Epidermal melanocyte (primary cell): Measurements from ENCODE around the gene ST6GALNAC3.
"Not testable (repeated sequence)": the region's sequence is repeated elsewhere in the genome, so short reads cannot be mapped to it uniquely, and the experiment has no call there.

Experiments
- DNase-seq: peaks from one replicate; pipeline ENCODE4 v3.0.0; 2011; ENCODE audit warnings: low spot score; ENCODE audit not compliant: insufficient read length

ST6GALNAC3 gene

DNA sequence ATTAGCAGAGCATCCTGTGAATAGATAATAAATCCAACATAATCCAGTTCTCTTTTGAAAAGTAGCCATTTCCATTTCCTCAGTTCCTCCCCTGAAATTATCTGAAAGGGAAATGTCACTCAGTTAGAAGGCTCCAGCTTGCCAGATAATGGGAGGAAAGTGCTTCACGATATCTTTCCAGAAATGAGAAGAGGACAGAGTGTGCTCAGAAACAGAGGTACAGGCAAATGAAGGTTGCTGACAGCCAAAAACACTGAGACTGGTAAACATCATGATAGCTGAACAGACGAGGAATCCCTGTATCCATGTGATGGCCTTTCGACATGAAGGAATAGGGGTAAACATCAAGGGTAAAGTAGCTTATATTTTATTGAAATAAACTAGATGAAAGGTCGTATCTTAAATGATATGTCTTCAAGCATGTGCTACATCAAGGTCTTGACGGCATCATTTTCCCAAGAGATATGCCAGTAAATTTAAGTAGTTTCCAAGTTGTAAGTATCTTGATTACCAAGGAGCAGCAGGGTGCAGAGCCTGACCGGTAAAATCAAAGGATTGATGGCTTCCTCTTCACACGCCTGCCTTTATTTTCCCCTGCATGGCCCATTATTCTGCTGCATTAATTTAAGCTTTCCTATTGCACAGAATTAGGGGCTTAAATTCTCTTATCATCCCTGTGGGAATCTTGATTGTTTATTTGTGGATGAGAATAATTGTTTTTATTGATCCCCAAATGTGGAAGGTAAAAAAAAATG is 548.4 kb downstream of the ST6GALNAC3 start:
- DNase-seq, result no peak

DNA sequence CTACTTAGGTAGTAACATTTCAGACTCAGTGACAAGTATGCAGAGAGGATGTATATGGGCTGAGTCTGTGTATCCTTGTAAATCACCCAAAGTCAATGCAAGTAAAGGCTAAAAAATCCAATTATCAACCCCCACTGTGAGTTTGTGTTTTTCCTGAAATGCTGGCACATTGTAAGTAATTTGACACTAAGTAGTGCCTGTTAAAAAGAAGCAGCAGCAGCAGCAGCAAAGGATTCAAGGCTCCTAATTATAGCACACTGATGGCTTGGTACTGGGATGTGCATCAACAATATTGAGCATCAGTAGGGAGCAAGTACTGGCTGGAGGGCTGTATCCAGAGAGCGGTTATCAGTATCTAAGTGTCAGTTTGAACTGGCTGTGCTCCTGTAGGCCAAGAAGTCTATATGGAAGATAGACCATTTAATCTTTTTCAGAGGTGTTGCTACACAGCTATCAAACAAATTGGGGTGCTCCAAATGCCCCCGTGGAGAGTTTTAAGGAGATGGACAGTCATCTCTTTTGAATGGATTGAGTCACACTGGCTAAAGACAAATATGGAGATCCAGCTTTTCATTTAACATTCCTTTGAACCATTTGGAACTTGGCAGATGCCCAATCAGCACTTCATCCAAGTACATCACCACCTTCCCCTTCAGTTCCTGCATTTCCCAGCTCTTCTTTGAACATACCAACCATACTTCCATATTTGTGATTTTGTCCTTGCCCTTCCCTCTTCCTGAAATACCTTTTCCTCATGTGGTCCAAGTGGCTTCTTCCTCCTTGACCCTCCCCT is 551.5 kb downstream of the ST6GALNAC3 start:
- no peak for DNase-seq

DNA sequence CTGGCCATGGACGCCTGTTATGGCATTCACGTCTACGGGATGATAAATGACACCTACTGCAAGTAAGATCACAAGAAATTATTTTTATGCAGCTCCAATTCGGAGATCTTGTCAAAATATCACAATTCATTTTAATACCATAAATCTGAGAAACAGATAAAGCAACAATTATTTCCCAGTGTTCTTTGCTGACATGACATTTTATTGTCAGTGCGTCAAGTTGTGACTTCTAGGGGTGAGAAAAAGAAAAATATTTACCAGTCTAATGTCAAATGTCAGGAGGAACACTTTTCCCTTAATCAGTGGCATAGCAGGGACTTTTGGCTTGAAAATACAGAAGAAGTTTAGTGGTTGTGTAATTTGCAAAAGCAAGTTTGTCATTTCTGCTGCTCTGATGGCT is 553.0 kb downstream of the ST6GALNAC3 start:
- DNase-seq, result no peak

DNA sequence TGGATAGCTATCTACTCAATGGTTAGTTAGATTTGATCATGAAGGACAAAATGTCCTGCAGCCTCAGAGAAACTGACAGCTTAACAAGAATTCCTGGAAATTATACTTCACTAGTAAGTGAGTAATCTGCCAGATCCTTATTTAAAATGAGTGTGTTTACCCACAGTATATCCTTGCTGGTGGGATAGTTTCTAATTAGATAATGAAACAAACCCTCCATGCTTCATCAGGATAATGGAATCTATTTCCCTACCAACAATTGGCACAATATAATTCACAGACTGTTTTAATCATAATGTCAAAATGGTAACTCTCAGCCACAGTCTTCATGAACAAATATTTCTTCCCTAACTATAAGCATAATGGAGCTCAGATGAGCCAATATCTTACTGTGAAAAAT is 553.4 kb downstream of the ST6GALNAC3 start:
- no peak for DNase-seq

DNA sequence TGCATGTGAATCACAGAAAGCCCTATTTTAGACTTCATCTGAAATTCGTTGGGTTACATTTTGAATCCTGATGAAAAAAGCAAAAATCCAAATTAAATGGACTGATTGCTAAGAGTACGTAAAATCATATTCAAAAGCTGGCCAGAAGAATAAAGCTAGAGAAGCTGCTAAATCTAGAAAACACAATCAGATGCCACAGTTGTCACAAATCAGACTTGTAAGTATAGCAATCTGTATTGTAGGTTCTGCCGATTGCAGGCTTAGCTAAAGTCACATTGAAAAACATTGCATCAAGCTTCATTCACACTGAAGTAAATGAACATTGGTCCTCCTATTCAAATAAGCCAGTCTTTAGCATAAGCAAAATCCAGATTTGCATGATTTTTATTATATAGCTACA is 557.6 kb downstream of the ST6GALNAC3 start:
- DNase-seq, result no peak

DNA sequence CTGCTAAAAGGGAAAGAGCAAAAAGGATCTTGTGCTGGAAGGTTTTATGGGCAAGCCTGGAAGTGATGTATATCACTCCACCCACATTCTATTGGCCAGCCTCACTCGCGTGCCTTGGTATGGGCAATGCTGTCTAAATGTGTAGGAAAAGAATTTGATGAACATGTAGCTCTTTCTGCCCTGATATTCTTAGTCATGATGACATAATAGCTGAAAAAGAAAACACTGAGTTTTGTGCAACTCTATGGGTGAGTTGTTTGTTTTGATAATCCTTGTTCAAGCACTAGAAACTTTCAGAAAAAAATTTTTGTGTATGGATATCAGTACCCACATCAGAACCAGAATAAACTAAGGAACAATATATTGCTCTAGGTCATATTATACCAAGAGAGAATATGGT is 561.2 kb downstream of the ST6GALNAC3 start:
- no peak for DNase-seq

DNA sequence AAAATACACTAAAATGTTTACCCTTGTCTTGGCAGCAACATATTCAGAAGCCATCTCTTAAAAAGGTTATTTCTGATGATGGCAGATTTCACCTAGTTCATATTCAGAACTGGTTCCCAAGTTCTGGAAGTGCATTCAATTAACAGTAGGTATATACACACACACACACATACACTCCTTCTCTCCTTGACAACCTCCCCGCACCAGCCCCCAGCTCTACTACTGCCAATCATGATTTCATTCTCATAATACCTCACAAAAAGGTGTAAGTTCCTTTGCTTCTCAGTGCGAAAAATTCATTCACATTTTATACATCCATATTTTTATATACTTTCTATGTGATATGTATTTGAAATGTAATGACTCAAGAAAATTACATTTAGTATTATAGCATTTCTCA is 564.6 kb downstream of the ST6GALNAC3 start:
- DNase-seq, result no peak

DNA sequence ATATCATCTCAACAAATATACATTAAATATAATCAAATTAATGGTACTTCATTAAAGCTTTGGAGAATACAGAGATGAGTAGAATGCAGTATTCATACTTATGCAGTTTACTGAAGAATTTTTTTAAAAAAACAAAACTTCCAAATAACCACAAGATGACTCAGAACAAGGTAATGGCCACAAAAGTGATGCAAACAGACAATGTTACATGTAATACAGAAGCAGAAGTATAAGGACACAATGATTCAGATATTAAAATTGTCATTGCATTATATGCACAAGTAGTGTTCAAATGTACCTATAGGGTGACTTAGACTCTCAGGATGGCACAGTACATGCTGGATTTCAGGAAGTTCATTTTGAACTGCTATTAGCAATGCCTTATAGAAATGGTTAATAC is 565.5 kb downstream of the ST6GALNAC3 start:
- DNase-seq, result no peak

DNA sequence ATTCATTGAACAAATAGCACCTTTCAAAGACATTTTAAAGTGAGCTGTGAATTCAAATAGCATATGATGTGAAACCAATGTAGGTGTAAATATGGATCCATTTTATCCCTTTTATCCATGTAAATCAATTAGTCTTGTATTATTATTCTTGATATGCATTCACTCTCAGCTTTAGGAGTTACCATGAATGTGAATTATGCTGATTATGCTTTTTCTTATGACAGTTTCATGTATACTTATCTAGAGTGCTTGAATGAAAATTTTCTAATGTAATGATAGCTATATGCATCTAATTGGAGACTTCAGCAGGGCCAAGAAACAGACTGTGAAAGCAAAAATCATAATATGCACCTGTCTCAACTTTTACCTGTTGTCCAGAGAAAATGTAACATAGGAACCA is 566.2 kb downstream of the ST6GALNAC3 start:
- no peak for DNase-seq

DNA sequence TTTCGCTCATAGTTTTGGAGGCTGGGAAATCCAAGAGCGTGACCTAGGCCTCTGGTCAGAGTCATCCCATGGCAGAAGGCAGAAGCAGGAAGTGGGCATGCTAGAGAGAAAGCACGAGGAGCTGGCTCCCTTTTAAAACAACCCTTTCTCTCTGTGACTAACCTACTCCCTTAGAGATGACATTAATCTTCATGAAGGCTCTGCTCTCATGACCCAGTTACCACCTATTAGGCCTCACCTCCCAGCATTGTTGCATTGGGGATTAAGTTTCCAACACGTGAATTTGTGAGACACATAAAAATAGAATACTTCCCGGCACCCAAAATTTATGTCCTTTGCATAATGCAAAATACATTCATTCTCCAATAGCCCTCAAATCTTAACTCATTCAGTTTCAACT is 569.6 kb downstream of the ST6GALNAC3 start:
- DNase-seq, result no peak

DNA sequence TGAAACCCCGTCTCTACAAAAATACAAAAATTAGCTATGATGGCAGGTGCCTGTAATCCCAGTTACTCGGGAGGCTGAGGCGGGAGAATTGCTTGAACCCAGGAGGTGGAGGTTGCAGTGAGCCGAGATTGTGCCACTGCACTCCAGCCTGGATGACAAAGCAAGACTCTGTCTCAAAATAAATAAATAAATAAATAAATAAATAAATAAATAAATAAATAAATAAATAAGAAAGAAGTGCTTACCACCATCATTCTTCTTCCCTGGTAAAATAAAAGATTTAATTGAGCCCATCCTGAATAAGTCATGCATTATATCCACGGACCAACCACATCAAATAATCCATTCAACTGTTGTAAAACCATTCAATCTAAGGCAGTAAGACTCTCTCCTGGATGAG is 578.3 kb downstream of the ST6GALNAC3 start:
- DNase-seq, result not testable (repeated sequence)

DNA sequence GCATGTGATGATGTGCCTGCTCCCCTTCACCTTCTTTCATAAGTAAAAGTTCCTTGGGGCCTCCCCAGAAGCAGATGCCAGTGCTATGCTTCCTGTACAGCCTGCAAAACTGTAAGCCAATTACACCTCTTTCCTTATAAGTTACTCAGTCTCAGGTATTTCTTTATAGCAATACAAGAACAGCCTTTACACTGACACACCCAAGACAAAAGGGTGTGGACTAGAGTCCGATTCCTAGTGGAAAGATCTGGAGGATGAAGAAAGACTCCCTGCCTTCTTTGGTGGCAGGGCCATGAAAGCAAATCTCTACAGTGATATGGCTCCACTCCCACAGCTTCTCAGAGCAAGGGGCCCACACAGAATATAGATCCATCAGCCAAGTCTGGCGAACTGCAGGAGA is 583.1 kb downstream of the ST6GALNAC3 start:
- DNase-seq, result no peak

DNA sequence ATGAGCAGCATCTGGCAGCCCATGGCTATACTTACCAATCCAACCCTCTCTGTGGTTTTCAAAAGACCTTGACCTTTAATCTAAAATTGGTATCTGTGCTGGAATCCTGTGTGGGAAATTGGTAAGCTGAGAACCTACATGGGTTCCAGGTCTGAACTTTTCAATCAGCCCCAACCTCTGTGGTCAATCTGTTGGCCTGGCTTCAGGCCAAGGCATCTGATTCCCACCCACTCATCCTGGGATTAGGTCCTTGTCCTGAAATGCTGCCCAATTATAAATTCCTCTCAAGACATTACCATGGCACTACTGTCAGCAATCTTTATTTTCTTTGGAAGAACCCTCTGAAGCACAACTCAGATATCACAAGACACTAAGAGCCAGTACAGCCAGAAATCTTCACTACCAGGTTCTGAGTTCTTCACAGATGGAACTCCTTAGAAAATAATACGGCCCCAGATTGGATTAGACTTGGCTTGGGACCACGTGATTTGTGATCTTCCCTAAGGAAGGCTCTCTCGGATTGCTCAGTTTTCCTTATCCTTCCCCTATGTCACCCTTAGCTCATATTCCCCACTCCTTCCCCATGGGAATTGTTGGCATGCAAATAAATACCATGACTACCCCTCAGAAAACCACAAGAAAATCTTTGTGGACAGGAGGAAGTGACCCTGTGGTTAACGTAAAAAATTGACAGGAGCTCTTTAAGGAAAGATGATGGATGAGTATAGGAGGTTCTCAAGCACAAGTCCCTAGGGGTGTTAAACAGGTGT is 584.8 kb downstream of the ST6GALNAC3 start:
- no peak for DNase-seq

DNA sequence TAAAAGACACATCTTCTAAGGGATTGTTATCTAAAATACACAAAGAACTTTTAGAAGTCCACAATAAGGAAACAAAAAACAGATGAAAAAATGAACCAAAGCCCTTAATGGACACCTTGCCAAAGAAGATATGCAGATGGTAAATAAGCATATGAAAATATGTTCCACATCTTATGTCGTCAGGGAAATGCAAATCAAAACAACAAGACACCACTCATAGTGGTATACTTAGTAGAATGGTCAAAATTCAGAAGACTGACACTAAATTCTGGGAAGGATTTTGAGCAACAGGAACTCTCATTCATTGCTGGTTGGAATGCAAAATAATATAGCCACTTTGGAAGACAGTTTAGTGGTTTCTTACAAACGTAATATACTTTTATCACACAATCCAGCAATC is 587.0 kb downstream of the ST6GALNAC3 start:
- no peak for DNase-seq

DNA sequence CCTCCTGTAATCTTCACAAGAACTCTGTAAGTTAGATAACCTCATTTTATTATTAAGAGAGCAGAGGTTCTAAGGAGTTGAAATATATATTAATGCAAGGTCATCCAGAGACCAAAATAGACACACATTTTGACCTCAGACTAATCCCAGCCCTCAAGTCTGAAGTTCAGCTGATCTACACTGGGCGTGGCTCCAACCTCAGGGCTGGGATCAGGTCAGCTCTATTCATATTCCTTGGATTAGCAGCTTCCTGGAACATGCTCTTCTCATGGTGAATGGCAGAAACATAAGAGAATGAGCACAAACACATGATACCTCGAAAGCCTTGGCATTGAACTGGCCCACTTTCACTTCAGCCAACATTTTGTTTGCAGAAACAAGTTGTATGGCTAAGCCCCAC is 592.0 kb downstream of the ST6GALNAC3 start:
- DNase-seq, result no peak

DNA sequence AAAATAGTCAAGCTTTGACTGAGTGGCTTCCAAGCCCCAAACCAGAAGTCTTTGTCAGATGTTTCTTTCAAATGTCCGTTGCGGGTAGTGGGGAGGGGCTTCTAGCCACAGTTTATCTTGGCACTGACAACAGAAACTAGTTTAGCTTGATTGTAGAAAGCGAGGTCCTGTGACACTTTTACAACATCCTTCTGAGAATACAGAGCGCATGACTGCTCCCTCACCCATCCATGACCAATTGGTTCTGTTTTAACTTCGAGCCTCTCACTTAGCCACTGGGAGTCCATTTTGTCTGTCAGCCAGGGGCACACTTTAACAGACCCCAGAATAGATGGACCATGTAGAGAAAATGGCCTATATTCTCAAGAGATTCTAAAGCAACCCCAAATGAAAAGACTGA is 593.5 kb downstream of the ST6GALNAC3 start:
- DNase-seq, result peak; percentile 25

DNA sequence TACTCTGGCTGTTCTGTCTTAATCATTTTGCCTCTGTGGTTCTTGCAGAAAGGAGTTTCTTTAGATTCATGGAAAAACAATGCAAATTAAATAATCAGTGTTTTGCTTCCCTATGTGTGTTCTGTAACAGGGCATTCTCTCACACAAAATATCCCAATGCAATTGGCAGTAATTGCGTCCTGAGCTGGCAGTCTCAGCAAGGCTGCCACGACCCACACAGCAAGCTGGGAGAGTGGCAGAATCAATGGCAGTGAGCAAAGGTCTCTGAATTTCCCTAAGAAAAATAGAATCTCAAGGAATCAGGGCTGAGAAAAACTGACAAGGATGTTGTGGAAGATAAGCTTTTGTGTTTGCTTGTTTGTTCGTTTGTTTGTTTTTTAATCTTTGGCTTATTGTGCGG is 594.6 kb downstream of the ST6GALNAC3 start:
- DNase-seq, result no peak

DNA sequence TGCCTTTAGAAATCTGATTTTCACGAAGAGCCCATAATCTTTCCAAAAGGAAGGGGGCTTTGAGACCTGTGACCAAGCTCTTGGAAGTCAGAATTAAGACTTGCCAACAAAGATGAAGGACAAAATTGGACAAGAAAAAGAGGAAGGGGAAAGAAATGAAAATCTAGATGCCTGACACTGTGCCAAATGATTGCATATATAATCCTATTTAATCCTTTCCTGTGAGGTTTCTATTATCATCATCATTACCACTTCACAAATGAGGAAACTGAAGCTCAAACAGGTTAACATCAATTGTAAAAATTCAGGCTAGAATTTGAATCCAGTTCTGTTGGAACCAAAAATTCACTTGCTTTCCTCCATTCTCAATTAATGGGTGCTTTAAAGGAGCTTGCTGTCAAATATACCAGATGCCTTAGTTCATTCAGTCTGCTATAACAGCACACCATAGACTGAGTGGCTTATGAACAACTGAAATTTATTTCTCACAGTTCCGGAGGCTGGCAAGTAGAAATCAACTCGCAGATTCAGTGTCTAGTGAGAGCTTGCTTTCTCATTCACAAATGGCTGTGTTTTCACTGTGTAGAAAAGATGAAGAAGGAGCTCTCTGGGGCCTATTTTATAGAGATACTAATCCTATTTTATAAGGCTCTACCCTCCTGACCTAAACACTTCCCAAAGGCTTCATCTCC is 595.2 kb downstream of the ST6GALNAC3 start:
- DNase-seq, result no peak

DNA sequence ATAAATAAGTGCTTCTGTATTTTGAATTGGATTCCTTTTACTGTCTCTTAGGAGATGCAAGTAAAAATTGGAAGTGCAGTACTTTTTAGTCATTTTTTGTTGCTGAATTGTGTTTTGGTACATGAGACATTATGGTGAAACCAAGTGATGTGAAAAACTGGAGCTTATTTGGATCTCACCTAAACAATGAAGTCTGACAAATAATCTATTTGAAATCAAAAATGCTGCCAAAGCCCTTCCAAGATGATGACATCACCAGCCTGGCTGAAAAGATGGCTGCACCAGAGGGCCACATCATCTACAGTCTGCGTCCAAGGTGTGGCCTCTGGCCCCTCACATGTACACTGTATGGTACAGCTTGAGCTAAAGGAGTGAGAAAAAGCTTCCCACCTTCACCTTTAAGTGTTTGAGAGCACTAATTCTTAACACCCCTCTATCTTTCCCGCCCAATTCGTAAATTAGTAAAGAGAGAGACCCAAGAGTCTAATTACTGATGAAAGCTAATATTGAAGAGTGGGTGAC is 600.2 kb downstream of the ST6GALNAC3 start:
- no peak for DNase-seq

DNA sequence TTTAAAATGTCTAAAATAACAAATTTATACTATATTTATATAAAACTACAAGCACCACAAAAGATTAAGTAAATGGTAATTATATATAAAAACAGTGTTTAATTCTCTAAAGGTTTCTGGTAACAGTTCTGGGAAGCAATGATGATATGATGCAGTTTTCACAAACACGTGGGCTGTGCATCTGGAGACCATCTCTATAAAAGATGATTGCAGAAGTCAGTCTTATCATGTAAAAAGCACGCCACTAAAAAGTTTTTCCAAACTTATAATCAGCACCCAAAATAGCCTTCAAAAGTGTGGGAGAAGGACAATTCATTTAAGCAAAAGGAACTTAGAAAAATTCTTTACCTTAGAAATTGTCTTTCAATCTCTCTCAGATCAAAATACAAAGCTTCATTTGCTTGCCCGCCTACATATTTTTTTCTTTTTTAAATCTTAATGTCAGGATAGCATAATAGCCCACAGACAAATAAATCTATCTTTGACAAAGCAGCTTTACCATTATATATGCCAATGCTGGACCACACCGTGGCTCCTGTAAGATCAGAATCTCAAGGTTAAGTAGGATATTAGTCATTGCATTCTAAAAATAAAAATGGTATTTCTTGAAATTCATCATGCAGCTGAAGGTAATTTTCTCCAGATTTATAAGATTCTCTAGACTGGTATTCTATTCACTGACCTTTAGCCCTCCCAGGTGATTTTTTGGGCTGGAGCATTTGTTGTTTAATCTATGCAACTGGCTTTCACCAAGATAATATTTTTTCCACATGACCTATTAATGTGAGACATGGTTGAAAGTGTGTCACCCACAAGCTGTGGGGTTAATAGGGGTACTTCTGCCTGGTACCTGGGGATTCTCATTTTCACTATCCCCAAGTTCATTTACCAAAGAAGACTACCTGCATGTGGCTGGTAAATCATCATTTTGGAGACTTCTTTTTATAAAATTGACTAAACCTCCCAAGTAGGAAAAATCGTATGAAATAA is 603.2 kb downstream of the ST6GALNAC3 start:
- DNase-seq, result no peak
